Tibial nerve (tissue), 3 donors: ENCODE measurements around the gene MSX1.

Experiments used
- POLR2A ChIP-seq, 2 donors: fragments of 450-650 bp; IDR thresholded peaks; one replicate each; pipeline ENCODE4 v1.6.1; 2017; ENCODE audit warnings: antibody characterized with exemption in 2 of 2, mild to moderate bottlenecking in 2 of 2, moderate library complexity in 2 of 2
- TF ChIP-seq, protein P1 (sequence below), 5 experiments: fragments of 200-600 bp in 3 of 5; fragments of 450-650 bp in 2 of 5; sonication (generic) in 3 of 5; IDR thresholded peaks; one replicate each; pipeline ENCODE4 v1.5.1; 2016 to 2019; ENCODE audit warnings: antibody characterized with exemption in 5 of 5, mild to moderate bottlenecking in 3 of 5, moderate library complexity in 2 of 5

DNA sequence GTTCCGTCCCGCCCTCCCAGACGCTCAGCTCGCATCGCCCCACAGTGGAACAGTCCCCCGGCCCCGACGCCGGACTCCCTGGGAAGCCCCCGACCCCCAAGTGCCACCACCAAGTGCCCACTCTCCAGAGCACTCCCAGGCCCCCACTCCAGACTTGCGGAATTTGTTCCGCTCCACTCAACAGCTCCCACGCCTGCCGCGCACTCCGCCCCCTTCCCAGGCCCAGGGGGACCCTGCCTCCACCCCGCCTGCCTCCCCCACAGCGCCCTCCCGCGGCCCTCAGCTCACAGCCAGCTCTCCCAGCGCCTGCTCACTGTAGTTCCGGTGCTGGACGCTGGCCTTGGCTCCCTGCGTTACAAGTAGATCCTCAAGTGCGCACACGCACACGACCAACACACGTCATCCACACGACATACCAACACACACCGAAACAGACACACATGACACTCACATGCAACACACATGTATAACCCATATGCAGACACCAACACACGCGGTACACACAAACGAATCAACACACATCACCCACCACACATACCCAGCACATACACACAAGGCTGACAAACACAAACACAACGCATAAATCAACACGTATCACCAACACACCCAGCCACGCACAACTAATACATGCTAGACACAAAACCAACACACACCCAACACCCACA lies 8.0 kb downstream of the MSX1 start:
- TF ChIP-seq, protein P1, sequence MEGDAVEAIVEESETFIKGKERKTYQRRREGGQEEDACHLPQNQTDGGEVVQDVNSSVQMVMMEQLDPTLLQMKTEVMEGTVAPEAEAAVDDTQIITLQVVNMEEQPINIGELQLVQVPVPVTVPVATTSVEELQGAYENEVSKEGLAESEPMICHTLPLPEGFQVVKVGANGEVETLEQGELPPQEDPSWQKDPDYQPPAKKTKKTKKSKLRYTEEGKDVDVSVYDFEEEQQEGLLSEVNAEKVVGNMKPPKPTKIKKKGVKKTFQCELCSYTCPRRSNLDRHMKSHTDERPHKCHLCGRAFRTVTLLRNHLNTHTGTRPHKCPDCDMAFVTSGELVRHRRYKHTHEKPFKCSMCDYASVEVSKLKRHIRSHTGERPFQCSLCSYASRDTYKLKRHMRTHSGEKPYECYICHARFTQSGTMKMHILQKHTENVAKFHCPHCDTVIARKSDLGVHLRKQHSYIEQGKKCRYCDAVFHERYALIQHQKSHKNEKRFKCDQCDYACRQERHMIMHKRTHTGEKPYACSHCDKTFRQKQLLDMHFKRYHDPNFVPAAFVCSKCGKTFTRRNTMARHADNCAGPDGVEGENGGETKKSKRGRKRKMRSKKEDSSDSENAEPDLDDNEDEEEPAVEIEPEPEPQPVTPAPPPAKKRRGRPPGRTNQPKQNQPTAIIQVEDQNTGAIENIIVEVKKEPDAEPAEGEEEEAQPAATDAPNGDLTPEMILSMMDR (IDR thresholded peaks at IDR 0.05), result no peak
- TF ChIP-seq POLR2A (IDR thresholded peaks at IDR 0.05), result no peak
